GM12872 (cell line): ENCODE results near the gene JMJD7.

ENCODE experiments used
- CTCF ChIP-seq: IDR thresholded peaks from 3 replicates; pipeline ENCODE4 v1.5.1; 2011; ENCODE audit warnings: low read depth, mild to moderate bottlenecking, low read length, moderate library complexity; ENCODE audit not compliant: insufficient read depth

Gene JMJD7

GRCh38 chr15:41877631-41878354 is 49.9 kb downstream of the JMJD7 start:
- TF ChIP-seq CTCF = no peak

DNA sequence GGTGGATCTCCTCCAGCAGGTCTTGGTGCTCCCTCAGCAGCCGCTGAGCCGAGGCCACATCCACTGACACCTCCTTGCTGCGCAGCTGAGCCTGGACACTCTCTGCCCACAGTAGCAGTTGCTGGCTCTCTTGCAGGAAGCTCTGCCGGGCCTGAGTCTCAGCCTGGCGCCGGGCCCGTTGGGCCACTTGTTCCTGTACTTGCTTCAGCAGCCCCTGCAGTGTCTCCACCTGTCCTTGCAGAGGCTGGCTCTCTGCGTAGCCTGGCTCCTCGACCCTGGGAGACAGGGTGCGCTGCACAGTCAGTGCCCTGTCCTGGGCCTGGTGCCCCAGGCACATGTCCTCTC is 50.4 kb downstream of the JMJD7 start:
- no peak for TF ChIP-seq CTCF

- no peak for TF ChIP-seq CTCF
Measured at GRCh38 chr15:41879321-41879845, 51.5 kb downstream of the JMJD7 start.

DNA sequence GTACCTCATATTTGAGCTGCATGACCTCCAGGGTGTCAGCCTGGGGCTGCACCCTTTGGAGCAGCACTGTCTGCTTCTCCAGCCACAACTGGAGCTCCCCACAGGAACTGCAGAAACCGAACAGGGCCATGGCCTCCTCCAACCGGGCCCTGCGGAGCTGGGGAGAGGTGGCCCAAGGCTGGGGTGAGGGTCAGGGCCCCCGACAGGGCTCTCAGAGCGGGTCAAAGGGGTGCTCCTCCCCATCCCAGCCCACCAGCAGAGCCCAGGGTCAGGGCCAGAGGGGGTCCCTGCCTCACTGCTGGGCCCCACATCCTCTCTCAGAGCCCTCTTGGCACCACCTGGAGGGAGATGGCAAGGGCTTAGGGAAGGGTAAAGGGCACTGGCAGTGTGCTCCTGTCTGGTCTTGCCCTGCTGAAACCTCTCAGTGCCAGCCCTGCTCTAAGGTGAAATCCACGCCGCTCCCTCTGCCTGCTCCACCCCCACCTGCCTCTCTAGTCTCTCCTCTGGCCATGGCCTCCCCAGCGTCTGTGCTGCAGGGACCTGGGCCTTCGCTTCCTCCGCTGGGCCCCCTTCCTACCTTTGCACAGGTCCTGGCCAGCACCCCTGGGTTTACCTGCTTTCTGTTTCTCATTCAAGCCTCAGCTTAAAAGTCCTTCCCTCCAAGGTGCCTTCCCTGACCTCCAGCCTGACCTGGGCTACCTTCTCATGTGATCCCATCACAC is 52.4 kb downstream of the JMJD7 start:
- no peak for TF ChIP-seq CTCF

DNA sequence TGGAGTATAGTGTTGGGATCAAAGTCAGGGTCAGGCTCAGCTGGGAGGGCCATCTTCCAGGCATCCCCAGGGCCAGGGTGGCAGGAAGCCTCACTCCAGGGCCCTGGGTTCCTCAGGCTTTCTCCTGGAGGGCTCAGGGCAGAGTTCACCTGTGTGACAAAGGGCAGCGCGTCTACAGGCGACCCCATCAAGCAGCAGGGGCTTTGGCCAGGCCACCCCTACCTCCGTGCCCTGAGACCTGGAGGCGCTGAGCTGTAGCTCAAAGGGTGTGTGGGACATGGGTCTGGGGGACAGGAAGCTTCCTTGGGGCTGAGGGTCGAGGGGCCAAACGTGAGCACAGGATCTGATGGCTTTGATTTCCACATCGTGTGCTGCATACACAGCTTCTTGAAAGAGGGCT is 53.2 kb downstream of the JMJD7 start:
- no peak for TF ChIP-seq CTCF

GRCh38 chr15:41881550-41881919 is 53.6 kb downstream of the JMJD7 start:
- no peak for TF ChIP-seq CTCF

DNA sequence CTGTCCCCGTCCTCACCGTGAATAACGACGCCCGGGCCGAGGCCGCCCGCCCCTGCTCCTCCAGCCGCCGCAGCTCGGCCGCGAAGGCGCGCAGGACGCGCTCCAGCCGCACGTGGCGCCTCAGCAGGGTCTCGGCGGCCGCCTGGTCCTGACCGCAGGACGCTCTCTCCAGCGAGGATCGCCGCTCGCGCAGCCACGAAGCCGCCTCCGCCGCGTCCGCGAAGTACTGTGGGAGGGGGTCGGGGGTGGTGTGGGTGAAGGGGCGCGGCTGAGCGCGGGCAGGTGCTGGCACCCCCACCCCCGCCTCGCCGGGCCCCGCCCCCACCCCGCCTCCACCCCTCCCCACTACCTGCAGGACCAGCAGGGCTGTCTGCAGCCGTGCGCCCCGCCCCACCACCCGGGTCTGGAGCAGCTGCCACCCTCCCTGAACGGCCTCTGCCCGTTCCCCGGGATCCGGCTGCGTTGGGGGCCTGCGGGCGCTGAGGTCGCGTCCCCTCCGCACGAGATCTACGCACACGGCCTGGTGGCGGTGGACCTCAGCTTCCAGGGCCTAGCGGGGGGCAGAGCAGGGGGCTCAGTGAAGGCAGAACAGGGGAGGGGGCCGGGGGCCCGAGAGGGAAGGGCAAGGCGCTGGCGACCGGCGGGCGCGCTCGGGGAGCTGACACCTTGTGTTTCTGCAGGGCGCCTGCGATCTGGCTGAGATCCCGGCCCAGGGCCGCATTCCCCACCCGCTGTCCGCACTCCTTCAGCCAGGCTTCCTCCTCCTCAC is 54.2 kb downstream of the JMJD7 start:
- TF ChIP-seq CTCF = no peak
